Stimulated activated CD8-positive, alpha-beta memory T cell treated with anti-CD3 and anti-CD28 coated beads, Interleukin-2, amount 100 ng/mL, for 48 hours (primary cell): ENCODE measurements around the gene TMEM178B.
"Not testable (repeated sequence)": the region's sequence is repeated elsewhere in the genome, so short reads cannot be mapped to it uniquely, and the experiment has no call there.

Experiments used
- DNase-seq, 2 donors: peaks; one replicate each; pipeline ENCODE4 v3.0.0-alpha.2; 2020; ENCODE audit warnings: low read depth in 2 of 2

The TMEM178B gene

DNA sequence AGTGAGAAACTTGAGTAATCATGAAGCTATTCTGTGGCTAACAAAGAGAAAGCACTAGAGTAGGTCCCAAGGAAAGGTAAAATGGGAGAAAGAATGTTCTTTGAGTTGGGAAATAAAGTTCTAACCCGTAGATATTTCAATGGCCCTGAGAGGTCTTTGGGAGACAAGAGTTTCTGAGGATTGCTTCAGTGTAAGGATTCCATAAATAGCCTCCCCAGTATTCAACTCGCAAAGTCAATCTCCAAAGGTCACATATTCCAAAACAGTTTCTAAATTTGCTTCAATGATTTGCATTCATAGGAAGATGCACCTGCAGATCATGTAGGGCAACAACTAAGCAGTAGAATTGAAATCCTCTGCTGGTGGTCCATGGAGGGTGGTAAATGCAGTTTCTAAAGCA is 238.5 kb downstream of the TMEM178B start:
- no peak for DNase-seq

DNA sequence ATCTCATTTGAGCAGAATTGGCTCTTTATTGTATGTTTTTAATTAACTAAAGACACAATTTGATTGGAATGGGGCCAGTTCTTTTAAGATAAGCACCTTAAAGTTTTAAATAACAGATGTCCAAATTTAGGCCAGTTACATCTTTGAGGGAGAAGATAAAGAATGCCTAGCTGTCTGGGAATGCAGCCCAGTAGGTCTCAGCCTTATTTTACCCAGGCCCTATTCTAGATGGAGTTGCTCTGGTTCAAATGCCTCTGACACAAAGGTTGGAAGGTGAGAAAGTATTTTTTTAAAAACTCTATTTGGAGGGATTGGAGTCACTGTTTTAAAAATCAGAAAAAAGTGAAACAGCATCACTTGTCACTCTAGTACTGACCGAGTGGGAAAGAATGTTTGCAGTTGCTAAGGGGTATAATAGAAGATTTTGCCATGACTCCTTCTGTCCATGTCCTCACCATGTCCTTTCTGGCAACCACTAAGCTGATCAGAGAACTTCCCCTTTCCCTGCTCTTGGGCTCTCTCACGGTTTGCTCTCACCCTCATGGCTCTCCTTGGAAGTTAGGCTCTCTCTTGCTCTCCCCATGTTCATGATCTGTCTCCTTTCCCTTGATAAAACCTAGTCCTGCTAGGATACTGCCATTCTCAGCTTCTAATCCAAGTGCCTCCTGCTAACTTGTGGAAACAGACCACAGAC is 239.1 kb downstream of the TMEM178B start:
- no peak for DNase-seq

DNA sequence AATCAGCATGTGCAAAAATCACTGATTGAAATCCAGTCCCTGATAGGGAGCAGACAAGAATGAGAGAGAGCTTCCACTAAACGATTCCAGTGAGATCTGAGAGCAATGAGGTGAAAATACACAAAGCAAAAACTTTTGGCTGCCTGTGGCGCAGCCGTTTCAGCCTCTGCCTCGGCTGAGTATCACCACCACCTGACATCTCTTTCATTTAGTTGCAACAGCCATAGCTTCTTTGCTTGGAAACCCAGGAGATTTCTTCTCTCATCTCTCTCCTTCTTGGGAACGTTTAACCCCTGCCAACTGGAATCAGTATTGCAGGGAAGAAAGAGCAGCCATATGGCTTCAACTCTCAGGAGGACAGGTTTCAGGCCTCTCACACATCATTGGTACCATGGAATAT is 240.0 kb downstream of the TMEM178B start:
- DNase-seq: no peak

DNA sequence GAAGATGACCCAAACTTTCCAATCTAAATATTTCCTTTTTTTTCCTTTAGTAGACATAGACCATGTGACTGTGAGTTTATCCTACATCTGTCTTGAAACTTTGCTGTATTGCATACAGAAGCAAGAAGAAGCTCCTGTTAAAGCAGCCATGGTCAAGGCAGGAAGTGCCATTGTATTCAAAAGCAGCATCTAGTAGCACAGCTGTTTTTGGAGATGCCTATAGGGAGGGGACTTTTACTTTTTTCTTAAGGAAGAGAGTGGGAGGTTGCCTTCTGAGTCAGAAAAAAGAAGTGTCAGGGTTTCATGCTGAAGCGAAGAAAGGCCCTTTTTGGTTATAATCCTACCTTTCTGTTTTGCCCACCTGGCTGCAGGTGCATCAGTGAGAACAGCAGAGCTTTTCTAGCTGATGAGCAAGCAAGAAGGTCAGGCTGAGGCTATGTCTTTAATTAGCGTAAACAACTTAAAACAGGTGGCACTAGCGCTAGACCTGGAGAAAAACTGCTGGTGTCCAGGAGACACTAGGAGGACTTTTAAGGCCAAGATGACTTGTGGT is 243.2 kb downstream of the TMEM178B start:
- DNase-seq: no peak

DNA sequence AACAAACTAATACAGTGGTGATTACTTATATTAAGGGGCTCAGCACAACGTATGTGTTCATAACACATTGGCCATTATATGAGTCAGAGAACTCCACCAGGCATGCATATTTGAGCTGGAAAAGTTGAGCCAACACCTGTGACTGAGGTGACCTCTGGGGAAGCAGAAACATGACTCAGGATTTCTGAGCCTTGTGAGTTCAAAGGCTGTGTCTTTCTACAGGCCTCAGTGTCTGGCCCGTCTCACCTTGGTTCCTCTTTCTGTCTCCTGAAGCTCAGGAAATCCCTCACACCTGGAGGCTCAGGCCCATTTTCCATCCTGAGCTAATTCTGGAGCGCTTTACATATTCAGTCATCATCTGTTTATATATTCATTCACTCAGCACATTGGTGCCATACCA is 246.4 kb downstream of the TMEM178B start:
- no peak for DNase-seq

DNA sequence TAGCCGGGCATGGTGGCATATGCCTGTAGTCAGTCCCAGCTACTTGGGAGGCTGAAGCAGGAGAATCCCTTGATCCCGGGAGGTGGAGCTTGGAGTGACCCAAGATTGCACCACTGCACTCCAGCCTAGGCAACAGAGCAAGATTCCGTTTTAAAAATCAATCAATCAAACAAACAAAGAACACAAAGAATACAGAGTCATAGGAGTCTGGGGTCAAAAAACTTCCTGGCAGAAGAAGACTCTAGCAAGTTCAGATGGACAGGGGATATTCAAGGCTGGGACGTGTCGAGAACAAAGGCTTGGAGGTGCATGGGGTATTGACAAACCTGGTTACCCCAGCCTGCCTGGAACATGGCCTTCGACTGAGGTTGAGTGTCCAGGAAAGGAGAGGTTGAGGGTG is 248.5 kb downstream of the TMEM178B start:
- DNase-seq: no peak

DNA sequence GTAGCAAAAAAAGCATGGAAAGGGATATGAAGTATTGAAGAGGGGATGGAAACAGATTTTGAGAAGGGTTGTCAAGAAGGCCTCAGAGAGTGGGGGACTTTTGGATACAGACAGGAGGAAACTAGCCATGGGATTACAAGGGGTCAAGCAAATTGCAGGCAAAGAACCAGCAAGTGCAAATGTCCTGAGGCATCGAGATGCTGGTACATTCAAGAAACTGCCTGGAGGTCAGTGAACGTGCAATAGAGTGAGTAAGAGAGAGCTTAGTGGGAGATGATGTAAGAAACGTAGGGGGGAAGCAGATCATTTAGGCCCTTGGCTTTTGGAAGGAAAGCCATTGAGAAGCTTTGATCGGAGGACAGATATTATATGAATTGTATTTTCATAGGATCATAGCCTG is 250.0 kb downstream of the TMEM178B start:
- no peak for DNase-seq

DNA sequence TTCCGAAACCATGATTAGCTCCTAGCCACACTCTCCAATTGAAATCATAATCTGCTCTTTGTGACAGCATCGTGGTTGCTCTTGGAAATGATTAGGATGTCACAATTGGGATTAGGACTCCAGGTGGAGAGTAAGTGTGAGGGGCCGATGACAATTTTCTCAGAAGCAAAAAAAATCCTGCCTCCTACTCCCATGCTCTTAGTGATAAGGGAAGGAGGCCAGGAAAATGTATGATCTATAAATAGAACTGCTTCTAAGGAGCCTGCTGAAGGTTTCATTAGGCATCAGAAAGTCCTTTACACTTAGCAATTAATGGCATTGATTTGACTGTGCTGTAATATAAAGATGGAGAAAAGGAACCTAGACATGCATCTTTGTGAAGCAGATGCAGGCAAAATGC is 251.0 kb downstream of the TMEM178B start:
- no peak for DNase-seq

DNA sequence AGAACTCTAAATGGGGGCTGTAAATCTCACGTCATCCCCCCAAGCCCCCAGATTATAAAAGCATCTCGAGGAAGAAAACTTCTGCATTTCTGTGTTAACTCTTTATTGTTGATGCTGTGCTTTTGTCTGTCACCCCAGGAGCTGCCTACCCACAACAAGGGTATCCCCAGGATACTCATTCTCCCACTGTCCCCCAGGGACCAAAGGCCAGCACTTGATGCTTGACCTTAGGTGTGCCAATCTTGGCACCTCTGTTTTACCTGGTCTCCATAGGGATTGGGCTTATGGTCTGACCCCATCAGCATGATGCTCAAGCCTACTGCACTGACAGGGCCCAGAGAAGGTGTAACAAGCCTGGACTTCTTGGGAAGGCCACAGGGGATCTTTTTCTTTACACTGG is 251.4 kb downstream of the TMEM178B start:
- DNase-seq: no peak

DNA sequence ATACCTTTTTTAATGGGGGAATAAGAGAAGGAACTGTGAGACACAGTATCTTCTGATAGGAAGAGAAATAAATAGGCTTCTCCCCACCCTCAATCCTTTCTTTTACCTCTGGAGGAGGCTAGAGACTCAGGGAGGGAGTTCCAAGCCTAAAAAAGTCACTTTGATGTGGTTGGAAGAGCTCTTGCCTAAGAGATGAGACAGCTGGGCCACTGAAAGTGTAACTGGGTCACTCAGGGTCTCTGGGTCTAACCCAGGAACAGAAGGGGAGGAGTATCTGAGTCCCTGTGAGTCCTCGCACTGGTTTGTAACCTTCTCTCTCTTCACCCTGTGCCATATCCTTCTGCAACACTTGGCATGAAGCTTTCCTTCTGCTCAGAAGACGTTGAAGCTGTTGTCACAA is 254.4 kb downstream of the TMEM178B start:
- no peak for DNase-seq

DNA sequence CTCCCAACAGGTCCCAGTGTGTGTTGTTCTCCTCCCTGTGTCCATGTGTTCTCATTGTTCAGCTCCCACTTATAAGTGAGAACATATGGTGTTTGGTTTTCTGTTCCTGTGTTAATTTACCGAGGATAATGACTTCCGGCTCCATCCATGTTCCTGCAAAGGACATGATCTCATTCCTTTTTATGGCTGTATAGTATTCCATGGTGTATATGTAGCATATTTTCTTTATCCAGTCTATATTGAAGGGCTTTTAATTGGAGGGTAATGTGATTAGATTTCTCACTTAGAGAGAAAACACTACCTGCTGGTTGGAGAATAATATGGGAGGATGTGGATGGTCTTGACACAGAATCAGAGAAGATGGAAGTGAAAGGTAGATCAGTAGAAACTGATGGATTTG is 256.4 kb downstream of the TMEM178B start:
- not testable (repeated sequence) for DNase-seq

DNA sequence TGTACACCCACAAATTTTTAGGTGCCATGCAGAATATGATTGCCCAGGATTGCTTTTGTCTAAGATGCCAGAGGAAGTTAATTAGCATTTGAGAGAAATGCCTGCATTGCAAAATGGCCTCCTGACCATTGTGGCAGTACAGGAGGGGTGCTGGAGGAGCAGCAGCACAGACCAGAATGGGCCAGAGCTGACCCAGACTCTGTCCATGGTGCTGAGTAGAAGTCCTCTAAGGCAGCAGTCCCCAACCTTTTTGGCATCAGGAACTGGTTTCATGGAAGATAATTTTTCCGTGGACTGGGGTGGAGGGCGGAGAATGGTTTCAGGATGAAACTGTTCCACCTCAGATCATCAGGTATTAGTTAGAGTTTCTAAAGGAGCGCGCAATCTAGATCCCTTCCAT is 259.6 kb downstream of the TMEM178B start:
- no peak for DNase-seq

DNA sequence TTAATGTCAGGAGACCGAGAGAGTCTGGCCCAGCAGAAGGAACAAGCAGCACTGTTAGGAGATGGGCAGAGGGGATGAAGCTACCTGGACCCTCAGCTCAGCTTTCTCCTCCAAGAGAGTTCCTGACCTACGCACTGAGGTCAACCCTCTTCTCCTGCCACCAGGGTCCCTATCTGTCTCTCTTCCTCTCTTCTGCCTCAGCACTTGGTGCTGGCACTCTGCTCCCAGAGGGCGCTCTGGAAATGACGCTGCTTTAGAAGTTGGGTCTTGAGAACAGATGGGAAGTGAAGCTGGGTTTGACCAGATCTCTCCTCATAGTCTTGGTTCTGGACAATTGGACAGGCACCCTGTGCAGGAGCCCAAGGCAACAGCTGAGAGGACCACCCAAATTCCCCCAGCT is 261.3 kb downstream of the TMEM178B start:
- DNase-seq: no peak

DNA sequence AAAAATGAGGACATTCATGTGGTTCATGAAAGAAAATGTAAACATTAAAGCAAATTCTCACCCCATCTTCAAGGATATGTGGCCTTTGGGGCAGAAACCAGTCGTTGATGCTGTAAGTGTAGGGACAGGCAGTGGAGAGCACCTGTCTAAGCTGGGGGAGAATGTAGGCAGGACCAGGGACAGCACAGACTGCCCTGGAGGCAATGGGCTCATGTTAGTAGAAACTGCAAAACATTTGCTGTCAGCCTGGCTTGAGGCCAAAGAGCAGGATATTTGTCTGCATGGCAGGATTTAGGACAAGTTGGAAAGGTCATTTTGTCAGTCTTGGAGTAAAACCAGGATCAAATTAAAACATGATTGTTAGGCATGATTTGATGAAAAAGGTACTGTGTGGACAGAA is 265.7 kb downstream of the TMEM178B start:
- DNase-seq: no peak

DNA sequence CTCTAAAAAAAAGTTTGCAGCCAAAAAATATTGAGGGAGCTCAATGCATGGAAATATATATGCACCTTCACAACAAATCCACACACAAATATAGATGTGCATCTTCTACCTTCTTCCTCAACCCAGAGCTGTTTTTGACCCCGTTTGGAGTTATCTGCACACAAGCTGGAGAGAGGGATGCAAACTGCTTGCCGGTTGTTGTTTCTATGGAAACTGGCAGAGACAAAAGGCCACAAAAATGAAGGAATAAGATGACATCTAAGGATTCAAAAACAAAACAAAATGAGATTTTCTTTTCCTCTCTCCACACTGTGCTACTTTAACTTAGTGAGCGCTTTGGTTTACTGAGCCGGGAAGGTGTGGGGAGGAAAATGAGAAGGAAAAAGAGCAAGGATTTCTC is 267.1 kb downstream of the TMEM178B start:
- DNase-seq: no peak

DNA sequence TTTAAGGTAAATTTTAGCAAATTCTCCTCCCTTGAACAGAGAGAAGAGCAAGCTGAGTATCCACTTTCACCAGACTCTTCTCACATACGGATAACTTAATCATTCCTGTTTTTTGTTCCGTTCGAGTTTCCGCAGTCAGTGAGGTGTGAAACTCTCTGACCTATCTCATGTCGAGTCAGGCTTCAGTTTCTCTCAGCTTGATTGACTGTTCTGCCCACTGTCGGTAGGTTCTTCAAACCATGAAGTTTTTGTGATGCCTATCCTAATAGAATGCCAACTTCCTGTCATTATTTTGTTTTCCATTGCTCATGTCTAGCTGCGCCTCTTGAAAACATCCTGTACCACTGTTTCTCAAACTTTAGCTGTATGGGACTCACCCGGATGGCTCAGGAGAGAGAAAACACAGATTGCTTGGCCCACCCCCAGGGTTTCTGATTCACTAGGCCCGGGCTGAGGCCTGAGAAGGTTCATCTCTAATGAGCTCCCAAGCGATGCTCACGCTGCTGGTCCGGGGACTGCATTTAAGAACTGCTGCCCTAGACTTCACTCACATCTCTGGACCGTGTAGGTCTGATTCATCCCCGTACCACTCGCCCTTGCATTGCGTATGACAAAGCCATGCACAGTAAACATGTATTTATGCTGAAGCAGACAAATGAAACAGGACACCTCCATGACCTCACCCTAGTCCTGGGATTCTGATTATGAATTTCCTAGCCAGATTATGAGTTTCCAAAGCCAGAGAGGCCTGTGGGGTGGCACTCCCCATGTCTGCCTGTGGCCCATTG is 269.0 kb downstream of the TMEM178B start:
- no peak for DNase-seq

DNA sequence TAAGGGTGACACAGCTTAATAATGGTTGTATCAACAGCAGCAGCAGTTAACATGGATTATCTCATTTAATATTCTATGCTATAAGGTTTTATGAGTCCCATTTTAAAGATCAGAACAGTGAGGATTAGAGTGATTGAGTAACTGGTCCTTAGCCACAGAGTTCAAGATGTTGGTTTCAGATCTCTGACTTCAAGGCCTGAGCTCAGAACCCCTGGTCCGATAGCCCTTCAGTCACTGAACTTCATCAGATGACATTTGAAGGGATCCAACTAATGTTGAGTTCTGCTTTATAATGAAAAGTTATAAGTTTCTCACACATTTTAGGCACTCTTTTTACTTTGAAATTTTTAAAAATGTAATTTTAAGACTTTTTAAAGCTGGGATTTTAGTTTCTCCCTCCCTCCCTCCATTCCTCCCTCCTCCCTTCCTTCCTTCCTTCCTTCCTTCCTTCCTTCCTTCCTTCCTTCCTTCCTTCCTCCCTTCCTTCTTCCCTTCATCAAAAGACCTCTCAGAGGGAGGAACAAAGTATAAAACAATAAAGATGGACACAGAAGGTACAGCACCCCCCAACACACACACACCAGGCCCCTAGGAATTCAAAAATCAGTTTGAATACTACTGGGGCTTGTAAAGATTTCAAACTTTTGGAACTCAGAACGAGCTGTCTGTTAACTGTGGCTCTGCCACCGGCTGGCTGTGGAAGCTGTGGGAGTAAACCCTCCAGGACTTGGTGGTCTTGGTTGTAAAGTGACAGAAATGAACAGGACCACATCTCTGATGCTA is 270.5 kb downstream of the TMEM178B start:
- no peak for DNase-seq

DNA sequence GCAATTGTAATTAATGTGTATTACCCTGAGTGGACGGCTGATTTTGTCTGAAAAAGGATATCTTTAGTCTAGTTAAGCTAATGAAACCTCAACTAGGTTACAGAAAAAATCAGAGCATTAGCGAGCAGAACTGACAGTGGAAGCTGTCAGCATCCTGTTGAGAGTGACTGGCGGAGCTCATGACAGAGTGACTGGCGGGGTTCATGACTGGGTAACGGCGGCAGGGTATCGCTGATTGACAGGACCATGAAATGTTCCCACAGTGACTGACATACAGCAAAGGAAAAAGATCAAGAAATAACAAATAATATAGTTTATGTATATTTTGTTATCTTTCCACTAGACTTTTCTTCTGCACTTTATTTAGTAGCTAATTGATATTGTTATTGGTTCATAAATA is 274.9 kb downstream of the TMEM178B start:
- DNase-seq: no peak

DNA sequence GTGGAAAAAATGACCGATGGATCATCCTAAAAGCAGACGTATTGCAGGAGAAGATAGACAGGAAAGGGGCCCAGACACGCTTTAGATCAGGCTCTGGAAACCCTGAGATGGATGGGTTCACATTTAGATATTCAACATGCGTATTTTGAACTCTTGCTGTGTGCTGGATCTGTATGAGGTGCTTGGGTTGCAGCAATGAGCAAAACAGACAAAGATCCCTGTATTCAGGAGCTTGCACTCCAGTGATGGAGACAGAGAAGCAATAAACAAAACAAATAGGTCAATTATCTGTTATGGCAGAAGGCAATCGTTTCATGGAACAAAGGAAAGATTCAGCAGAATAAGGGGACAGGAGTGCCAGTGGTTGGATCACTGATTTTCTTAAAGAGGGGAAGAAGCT is 275.5 kb downstream of the TMEM178B start:
- no peak for DNase-seq

DNA sequence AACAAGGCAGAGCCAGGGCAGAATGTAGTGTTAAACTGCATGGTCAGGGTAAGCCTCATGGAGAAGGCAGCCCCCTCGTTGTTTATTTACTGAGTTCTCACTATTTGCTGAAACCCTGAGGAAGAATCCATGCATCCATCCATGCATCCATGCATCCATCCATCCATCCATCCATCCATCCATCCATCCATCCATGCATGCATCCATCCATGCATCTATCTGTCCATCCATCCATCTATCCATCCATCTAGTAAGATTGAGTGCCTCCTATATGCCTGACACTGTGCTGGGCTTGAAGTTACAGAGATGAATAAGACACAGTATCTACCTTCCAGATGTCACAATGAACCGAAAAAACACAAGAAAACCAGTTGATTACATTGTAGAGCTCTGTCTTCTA is 275.9 kb downstream of the TMEM178B start:
- no peak for DNase-seq

DNA sequence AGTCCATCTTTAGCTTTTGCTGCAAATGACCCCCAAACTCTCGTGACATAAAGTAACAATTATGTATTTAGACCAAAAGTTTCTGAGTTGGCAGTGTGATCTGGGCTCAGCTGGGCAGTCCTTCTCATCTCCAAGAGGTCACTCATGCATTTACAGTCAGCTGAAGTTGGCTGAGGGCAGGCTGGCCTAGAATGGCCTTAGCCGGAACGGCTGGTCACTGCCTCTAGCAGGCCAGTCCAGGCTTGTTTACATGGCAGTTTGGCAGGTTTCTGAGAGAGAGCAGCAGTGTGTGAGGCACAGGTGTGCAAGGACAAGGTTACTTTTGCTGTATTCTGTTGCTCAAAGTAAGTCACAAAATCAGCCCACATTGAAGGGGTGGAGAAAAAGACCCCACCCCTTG is 277.3 kb downstream of the TMEM178B start:
- no peak for DNase-seq

DNA sequence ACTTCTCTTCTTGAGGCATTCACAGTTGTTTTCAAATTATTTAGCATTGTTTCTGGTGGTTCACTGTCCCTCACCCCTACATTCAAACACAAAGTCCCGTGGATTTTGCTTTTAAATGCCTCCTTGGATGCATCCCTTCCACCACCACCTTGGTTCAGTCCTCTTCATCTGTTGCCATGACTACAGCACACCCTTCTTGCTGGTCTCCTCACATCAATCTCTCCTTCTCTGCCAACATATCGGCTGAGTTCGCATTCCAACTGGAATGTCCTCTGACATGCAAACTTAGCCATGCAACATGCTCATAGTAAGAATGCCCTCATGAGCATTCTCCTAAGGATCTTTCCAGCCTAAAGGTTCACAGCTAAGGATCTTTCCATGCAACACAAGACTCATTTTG is 279.1 kb downstream of the TMEM178B start:
- DNase-seq: no peak

DNA sequence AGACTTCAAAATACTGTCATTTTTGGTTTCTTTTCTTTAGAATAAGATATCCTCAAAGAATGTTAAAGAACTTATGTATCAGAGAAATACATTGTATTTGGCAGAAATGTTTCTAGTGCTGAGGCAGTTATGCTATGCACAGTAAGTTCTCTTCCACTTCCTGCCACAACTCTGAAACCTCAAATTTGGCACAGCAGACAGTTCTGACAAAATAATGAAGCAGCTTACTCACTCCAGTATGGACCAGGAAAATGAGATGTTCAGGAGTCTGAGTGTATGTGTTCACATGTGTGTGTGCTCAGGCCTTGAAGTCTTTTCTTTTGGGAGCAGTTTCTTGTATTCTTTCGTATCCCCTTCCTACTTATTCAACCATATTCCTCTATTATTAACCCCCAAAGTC is 280.4 kb downstream of the TMEM178B start:
- DNase-seq: no peak
